Stimulated activated naive CD4-positive, alpha-beta T cell treated with Interleukin-2 at 50 U/mL for 16 hours (primary cell): ENCODE data around the gene CCNG1.
A peak's percentile ranks its signal among the peaks of the same experiment; 100 is the strongest.
"Not testable (repeated sequence)": the region's sequence is repeated elsewhere in the genome, so short reads cannot be mapped to it uniquely, and the experiment has no call there.

Experiments used
- DNase-seq: peaks from one replicate; lab custom pipeline; 2025; lab: John Stamatoyannopoulos, UW

The CCNG1 gene

DNA sequence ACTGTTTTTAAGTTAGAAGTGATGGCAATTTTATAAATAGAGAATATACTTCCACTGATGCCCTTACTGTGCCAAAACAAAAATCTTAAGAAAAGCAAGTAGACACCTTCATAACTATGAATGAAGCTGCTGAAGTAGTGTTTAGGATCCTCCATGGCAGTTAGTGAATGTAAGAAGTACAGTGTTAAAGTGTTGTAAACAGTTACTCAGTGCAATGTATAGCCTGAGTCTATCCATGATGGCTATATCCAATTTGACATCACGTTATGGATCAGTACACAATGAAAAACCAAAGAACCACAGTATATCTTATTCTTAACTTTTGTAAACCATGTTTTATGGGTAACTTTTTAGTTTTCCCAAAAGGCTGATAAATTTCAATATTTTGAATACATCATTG, 7.1 kb downstream of the CCNG1 start:
- DNase-seq, result no peak

DNA sequence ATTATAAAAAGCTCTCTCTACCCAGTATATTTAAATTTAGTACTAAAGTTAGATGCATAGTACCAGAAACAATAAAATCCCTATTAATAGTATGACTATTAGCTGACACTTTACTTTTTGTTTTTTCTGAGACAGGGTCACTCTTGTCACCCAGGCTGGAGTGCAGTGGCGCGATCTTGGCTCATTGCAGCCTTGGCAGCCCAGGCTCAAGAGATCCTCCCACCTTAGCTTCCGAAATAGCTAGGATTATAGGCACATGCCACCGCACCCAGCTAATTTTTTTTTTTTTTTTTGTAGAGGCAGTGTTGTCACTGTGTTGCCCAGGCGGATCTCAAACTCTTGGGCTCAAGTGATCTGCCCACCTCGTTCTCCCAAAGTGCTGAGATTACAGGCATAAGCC, 8.0 kb downstream of the CCNG1 start:
- DNase-seq, result no peak

DNA sequence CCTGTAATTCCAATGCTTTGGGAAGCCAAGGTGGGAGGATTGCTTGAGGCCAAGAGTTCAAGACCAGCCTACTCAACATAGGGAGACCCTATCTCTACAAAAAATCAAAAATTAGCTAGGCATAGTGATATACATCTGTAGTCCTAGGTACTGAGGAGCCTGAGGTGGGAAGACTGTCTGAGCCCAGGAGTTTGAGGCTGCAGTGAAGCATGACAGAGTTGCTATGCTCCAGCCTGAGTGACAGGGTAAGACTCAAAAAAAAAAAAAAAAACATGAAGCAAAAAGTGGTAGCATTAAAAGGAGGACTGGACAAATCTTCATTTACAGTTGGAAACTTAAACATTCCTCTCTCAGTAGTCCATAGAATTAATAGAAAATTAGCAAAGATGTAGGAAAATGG, 9.8 kb downstream of the CCNG1 start:
- no peak for DNase-seq

DNA sequence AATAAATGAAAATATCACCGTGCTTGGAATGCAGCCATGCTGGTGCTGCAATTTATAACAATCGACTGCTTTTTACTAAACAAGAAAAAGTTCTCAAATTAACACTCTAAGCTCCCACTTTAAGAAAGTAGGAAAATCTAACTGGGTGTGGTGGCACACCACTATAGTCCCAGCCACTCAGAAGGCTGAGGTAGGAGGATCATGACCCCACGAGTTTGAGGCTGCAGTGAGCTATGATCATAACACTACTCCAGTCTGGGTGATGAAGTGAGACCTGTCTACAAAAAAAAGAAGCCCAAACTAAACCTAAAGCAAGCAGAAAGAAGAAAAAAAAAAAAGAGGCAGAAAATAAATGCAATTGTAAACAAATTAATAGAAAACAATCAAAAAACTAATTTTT, 10.5 kb downstream of the CCNG1 start:
- DNase-seq, result no peak

DNA sequence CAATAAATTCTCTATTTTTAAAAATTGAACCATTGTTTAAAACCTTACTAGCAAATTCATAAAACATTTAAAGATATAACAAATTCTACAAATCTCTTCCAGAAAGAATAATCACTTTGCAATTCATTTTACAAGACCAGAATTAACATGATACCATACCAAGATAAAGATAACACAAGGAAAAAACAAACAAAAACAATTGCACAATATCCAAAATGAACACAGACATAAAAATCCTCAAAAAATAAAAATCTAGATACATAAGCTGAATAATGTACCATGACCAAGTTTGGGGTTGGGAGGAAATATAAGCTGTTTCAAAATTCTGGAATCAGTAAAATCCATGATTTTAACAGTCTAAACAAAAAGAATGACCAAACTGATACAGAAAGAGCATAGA, 11.1 kb downstream of the CCNG1 start:
- no peak for DNase-seq

DNA sequence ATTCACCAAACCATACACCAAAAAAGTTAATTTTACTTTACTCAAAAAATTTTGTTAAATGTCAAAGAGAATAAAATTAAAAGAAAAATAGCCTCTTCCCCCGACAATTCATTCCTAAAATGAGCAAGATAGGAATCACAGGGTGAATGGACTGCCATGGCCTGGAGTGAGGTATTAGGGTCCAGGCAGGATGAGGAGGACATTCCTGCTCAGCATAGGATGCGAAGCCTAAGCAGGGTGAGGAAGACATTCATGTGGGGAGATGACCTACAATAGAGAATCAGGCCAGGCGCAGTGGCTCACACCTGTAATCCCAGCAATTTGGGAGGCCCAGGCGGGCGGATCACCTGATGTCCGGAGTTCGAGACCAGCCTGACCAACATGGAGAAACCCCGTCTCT, 14.1 kb downstream of the CCNG1 start:
- DNase-seq, result no peak

DNA sequence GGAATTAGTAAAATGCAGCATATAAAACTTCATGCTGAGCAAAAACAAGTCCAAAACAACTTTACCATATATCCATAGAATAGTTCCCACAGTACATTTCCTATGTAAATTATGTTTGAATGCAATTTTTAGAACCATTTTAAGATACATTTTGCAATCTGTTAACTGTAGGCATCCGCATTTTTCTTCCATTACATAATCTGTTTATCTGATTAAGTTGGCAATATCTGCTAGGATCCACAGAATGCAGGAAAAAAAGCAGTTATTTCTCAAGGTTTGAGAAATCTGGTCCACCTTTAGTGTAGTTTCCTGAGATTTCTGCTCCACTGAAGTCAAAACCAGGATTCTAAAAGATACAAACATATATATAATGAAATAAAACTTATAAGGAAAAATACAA, 16.3 kb downstream of the CCNG1 start:
- no peak for DNase-seq

DNA sequence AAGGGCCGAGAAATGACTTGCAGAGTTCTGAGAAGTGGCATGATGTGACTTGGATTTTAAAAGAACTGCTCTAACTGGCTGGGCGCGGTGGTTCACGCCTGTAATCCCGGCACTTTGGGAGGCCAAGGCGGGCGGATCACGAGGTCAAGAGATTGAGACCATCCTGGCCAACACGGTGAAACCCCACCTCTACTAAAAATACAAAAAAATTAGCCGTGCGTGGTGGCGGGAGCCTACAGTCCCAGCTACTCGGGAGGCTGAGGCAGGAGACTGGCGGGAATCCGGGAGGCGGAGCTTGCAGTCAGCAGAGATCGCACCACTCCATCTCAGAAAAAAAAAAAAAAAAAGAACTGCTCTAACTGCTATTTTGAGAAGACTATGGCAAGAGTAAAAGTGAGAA, 18.0 kb downstream of the CCNG1 start:
- not testable (repeated sequence) for DNase-seq

DNA sequence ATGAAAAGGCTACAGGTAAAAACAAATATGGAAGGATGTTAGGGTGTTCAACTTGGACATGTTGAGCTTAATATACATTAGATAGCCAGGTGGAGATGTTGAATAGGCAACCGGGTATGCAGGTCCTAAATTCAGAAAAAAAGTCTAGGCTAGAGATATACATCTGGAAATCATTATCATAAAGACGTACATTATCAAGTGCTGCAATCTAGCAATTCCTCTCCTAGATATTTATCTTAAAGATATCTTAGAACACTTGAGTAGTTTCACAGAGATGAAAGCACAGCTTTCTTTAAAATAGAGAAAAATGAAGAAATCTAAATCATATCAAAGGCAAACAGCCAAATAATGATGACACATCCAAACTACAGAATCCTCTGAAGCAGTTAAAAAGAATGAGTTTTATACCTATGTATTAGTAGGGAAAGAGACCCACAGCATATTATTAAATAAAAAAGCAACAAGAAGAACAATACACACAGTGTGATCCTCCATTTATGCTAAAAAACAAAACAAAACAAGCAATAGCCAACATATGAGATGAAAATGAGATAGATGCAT, 18.7 kb downstream of the CCNG1 start:
- no peak for DNase-seq

DNA sequence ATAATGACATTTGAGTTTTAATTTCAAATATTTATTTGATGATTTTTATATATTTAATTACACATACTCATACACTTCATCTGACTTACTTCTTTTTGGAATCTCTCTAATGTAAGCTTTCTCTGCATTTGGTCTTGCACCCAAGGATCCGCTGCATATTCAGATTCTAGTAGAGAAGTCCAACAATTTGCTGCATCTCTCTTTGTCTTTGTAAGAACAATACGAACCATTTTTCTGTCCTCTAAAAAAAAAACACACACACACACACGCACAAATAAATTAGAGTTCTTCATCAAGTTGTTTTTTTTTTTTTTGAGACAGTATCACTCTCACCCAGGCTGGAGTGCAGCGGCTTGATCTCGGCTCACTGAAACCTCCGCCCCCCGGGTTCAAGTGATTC, 19.4 kb downstream of the CCNG1 start:
- DNase-seq, result no peak

DNA sequence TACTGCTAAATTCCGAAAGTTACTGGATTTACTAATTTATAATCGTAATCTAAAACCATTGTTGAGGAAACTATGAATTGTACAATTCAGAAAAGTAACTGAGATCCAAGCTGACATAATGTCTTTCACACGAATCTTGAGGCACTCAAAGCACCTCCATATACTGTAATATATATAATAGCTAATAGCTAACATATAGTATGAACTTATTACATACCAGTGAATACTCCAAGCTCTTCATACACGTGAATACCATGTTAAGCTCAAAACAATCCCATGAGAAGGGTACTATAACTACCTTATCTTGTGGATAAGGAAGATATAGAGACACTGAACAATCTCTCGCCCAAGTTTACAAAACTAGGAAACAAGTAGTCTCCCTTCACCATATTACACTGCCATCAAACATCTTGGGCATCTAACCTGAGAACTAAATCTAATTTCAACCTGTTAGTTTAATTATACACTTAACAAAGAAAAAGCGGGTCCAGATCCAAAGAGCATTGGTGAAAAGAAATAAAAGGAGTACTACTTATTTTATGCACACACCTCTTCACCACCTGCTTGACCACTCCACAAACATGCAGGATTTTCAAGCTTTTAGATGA, 21.5 kb downstream of the CCNG1 start:
- no peak for DNase-seq

DNA sequence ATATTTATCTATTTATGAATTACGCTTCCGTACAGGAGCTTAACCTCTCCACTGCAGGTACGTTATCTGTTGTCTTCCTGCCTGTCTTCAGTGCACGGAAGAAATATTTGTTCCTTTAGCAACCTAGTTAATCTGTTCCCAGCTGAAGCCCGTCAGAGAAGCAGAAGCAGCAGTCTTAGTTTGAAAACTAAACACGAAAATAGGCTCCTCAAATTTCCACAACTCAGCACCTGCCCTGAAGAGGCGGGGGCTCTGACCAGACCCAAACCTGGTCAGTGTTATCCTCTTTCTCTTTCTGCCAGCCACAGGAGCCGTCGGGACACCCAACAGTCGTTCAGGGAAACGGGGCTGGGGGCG, 22.0 kb downstream of the CCNG1 start:
- DNase-seq, result no peak

DNA sequence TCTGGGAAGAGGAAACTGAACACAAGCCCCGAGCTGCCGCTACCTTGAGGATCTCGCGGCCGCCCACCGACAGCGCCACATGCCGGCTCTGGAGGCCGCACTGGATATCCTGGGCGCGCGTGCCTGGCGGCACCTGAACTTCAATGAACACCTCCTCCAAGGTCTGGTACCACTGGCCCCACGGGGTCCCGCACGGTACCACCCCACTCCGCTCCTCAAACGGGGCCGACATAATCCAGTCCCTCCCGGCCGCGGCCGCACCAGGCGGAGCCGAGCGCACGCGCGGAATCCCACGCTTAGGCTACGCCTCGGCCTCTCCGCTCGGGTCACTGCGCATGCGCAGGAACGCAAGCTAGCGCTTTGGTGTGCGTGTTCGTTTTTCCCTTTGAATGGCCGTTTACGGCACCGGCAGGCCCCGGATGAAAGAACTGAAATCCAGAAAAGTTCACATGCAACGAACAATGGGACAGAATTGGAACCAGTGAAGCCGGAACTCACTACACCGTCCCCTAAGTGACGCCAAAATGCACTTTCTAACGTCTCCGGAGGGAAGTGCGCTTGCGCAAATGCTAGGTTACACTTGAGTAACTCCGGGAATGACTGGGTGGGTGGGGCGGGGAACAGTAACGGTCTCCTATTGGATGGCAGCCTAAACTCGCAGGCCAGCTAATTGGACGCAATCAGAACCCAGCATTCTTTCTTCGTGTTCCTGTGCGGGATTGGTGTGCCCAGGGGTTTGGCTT, 22.6 kb downstream of the CCNG1 start, which contains the start of gene NUDCD2:
TSS of gene NUDCD2 (minus strand) at position 284 of the 743 bp plus-strand sequence. CDS start at position 232, 52 bp downstream.
- peak; percentile 97 for DNase-seq

DNA sequence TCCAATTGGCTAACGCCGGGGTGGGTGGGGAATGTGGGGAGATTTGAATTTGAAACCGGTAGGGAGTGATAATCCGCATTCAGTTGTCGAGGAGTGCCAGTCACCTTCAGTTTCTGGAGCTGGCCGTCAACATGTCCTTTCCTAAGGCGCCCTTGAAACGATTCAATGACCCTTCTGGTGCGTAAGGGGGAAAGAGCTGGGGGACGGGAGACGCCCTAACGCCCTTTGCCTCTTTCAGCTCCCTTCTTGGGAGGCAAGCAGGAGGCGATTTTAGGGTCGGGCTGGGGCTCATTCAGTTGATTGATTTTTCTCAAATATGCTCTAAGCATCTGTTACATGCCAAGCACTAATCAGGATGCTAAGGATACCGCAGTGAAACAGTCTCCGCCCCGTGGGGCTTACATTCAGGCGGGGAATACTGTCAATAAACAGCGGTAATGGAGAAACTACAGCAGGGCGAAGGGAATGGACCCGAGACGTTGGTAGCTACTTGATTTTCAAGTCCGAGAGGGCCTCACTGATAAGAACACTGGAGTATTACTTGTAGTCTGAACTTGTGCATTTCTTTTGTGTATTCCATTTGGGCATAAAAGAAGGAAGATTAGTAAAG, 23.3 kb downstream of the CCNG1 start, which contains the start of gene HMMR:
TSS of gene HMMR (plus strand) at position 71 of the 610 bp plus-strand sequence. CDS start at position 132, 61 bp downstream.
- DNase-seq, result no peak

DNA sequence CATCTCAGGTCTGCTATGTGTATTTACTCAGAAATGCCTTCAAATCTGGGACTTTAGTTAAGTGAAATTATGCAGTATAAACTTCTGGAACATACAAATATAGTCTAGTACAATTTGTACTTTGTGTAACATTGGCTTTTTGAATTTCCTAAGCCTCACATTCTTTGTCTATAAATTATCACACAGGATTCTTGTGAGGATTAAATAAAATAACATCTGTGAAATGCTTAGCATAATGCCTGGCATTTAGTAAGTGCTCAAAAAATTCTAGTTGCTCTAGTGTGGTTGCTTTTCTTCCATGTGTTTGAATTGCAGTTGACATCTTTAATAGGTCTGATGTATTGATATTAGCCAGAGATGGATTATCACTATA, 25.7 kb downstream of the CCNG1 start:
- DNase-seq, result no peak

DNA sequence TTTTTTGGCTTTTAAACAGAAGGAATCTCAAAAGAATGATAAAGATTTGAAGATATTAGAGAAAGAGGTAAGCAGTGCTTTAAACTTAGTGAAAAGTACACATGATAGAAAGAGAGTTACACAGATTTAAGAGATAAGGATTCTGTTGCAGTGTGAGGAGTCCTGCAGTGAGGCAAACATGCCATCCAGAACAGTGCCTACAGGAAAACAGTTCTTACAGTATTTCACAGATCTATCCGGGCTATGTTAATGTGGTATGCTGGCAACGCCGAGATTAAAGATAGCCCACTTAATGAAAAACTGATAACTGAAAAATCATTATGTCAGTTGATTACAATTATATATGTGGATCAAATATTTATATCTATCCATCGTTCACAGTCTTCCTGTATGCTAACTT, 30.3 kb downstream of the CCNG1 start:
- DNase-seq, result no peak

DNA sequence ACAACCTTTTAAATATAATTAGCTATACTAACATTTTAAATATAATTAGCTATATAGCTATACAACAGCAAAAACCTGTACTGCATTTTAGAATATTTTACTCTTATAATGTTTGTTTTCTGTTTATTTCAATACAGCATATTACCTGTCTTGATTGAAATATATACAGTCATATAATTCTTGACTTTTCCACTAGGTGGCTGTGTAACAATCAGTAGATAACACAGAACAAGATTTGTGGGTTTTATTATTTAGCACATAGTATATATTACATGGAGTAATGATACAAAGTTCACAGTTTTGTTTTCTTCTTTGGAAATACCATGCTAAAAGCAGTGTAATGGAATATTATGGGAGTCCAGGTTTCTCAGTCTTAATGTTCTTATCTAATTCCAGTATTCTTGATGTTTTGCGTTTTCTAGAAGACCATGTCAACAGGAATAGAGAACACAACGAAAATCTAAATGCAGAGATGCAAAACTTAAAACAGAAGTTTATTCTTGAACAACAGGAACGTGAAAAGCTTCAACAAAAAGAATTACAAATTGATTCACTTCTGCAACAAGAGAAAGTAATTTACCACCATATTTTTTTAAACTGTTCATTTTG, 36.3 kb downstream of the CCNG1 start:
- DNase-seq, result no peak

DNA sequence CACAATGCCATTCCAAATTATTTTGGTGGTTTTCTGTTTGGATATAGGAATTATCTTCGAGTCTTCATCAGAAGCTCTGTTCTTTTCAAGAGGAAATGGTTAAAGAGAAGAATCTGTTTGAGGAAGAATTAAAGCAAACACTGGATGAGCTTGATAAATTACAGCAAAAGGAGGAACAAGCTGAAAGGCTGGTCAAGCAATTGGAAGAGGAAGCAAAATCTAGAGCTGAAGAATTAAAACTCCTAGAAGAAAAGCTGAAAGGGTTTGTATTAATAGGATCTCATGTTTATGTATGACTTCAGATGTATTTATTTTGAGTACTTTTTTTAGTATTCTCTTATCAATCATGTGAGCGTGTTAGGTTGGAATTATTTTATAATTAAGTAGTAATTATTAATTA, 38.0 kb downstream of the CCNG1 start:
- DNase-seq, result no peak

DNA sequence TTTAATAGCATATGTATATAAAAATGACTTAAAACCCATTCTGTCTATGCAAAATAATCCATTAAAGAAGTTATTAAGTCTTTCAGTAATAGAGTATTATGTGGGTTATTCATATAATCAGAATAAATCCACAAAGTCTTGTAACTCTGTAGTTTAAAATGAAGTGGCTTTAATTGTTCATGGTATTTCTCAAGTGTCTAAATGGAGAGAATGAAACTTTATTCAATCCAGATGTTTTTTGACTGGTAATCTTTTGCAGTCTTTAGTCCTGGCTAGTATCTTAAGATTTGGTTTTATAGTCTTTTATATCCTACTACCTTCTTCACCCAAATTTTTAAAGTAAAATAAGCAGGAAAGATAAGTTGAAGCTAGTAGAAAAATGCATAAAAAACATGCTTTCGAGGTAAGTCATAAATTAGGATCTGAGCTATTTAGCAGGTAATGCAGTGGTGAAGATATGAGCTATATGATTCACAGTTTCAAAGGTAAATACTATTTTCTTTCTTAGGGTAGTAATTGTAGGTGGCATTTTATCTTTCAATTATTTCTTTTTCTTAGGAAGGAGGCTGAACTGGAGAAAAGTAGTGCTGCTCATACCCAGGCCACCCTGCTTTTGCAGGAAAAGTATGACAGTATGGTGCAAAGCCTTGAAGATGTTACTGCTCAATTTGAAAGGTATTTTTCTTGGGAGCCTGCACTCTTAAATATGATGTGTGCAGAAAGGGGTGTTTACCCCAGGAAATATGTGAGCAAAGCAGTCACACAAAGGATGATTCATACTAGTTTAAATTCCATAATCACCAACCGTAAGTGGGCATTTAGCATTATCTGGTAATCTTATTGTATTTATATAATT, 41.0 kb downstream of the CCNG1 start:
- DNase-seq, result no peak

DNA sequence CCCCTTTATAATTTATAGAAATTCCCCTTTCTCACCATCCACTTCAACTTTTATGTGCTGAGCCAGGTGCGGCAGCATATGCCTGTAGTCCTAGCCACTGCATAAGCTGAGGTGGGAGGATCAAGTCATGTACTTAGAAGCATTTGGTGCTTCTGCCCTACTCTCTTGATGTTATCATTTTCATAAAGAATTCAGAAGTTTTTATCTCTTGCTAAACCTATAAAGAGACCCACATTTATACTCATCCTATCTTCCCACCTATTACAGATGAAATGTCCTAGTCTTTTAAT, 41.5 kb downstream of the CCNG1 start:
- DNase-seq, result no peak

DNA sequence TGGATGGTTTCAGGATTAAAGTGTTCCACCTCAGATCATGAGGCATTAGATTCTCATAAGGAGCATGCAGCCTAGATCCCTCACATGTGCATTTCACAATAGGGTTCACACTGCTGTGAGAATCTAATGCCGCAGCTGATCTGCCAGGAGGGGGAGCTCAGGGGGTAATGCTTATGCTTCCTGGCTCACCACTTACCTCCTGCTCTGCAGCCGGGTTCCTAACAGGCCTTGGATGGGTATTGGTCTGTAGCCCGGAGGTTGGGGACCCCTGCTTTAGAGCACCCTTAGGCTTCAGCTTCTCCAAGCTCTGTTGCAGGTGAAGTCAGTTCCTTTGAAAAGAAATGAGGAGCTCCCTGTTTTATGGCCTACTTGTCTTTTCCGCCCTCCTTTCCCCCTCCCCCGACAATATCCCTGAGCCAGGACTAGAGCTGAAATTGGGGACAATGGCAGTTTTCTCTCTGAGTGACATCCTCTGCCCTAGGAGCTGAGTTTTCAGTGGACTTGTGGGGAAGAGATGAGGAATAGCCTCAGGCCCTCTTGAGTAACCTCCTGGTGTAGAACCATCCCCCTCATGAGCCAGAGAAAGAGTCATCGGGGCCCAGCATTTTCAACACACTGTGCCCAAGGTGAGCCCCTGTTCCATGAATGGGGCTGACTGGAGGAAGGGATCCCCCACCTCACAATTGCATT, 51.8 kb downstream of the CCNG1 start:
- no peak for DNase-seq

DNA sequence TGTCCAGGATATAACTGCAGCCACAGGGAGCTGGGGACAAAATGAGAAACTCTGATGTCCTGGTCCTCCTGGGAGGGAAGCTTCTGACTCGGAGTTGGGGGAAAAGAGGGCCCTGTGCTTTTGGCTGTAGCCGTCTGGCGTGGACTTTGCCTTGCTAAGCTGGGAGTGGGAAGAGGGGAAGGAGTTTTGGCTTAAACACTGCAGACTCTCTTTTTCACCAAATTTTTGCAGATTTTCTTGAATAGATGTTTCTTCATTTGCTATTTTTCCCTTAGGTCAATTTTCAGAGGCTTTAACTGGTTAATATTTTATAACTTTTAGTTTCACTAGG, 52.3 kb downstream of the CCNG1 start:
- DNase-seq, result no peak
